ENCODE results near the gene ATXN1. TPM values are rescaled to one million over a fixed set of nuclear protein-coding genes. Genes with fewer than 3 reads are reported as not detected.

Gene ATXN1
- total RNA-seq, 1 experiment from 2014 or later = 5.6 TPM

GRCh38 chr6:16474772-16475493 lies 286.3 kb downstream of the ATXN1 start:
- Histone ChIP-seq H3K4me1 (ENCODE audit: insufficient read depth, low read length) (no peaks in the 10 kb centered on the region), H2BK5ac (ENCODE audit: insufficient read length, low read length) (no peak overlapping the region), H3K9me3 (ENCODE audit: control insufficient read depth, low read depth, low read length) (no peaks in the 10 kb centered on the region), H3T11ph (ENCODE audit: low read length) (no peak overlapping the region), H3K18ac (ENCODE audit: insufficient read length, low read depth, low read length) (no peak overlapping the region), H4K8ac (replicated peaks; ENCODE audit: insufficient read length, low read depth, low read length) (no peak overlapping the region), H2BK120ac (ENCODE audit: low read depth, low read length, poor library complexity, severe bottlenecking) (no peak overlapping the region), H3K79me1 (ENCODE audit: insufficient read depth, low read depth, low read length, poor library complexity, severe bottlenecking) (no peaks in the 10 kb centered on the region), H4K5ac (ENCODE audit: insufficient read length, low read depth, low read length) (no peak overlapping the region), H2BK20ac (ENCODE audit: low read depth, low read length, poor library complexity, severe bottlenecking) (no peak overlapping the region), H3K23ac (ENCODE audit: insufficient read length, low read depth, low read length) (no peak overlapping the region), H2BK12ac (ENCODE audit: insufficient read length, low read depth, low read length) (no peak overlapping the region), H2BK15ac (ENCODE audit: low read depth, low read length) (no peak overlapping the region), H4K20me1 (ENCODE audit: control insufficient read depth, insufficient read depth, insufficient read length) (no peaks in the 10 kb centered on the region), H3K27ac (ENCODE audit: insufficient read length, low read depth, low read length) (no peak overlapping the region), H3K4me2 (ENCODE audit: insufficient read depth, insufficient read length, low read length) (no peak overlapping the region), H2AFZ (ENCODE audit: low read length) (no peak overlapping the region), H3K79me2 (ENCODE audit: insufficient read depth, low read length) (no peaks in the 10 kb centered on the region), H3K4ac (ENCODE audit: low read depth, low read length) (no peak overlapping the region), H4K91ac (ENCODE audit: insufficient read length, low read depth, low read length) (no peak overlapping the region), H2AK5ac (ENCODE audit: insufficient read length, low read length) (no peak overlapping the region), H3K9ac (ENCODE audit: extremely low read depth, insufficient read length, low read length) (no peak overlapping the region), H3K14ac (ENCODE audit: insufficient read depth, low read length) (no peak overlapping the region), H3K23me2 (ENCODE audit: insufficient read length, low read depth, low read length, poor library complexity, severe bottlenecking) (no peaks in the 10 kb centered on the region), H3K56ac (ENCODE audit: insufficient read length, low read depth, low read length) (no peak overlapping the region), H3K27me3 (ENCODE audit: insufficient read depth, low read length) (no peaks in the 10 kb centered on the region)
- Mint-ChIP-seq H3K27me3 (ENCODE audit: low read depth) (no peaks in the 10 kb centered on the region), H3K36me3 (ENCODE audit: insufficient read depth in 1 of 3, low read depth in 3 of 3) (peaks cover 0 to 2% (median 0%) of the 10 kb centered on the region in 3 experiments; a peak in 1 of 7 replicates), H3K4me3 (no peak overlapping the region), H3K9me3 (no peaks in the 10 kb centered on the region), H3K4me1 (no peaks in the 10 kb centered on the region), H3K27ac (no peak overlapping the region)
- no peak for TF ChIP-seq CTCF (conservative IDR thresholded peaks at IDR 0.05)
- DNase-seq = no peak
- WGBS (ENCODE audit: extremely low coverage, insufficient read length, low lambda C conversion rate) = no CpG with 5 or more reads among the region's 3 CpGs
